ENCODE results near the gene SPDYE2. TPM values are rescaled to one million over a fixed set of nuclear protein-coding genes. Genes with fewer than 3 reads are reported as not detected.
"Not testable (repeated sequence)": the region's sequence is repeated elsewhere in the genome, so short reads cannot be mapped to it uniquely, and the experiment has no call there.

The SPDYE2 gene
- polyA plus RNA-seq, 1 experiment = not detected

- DNase-seq (ENCODE audit: low read depth) = peak; percentile 11
- H3K36me3 ChIP-seq (ENCODE audit: control insufficient read depth, insufficient read depth, low read length); H3K4me3 ChIP-seq (ENCODE audit: low read depth, low read length); POLR2A ChIA-PET; H3K27me3 ChIP-seq (ENCODE audit: control insufficient read depth, insufficient read depth, low read length); CTCF ChIA-PET: not testable (repeated sequence)
Observed at GRCh38 chr7:102520797-102521196, 30.2 kb upstream of the SPDYE2 start.

DNA sequence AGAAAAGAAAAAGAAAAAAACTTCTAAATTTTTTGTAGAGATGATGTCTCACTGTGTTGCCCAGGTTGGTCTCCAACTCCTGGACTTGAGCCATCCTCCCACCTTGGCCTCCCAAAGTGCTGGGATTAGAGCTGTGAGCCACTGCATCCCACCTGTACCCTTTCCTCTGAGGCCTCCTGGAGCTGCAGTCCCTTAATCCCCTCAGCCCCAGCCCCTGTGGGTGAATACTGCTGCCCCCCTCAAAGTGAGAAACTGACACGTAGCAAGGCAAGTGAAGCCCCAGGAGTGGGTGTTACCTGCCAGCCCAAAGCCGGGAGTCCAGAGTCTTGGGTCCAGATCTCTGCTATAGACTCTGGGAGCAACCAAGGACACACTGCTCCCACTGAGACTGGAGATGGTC, 26.2 kb upstream of the SPDYE2 start:
- CTCF ChIA-PET; POLR2A ChIA-PET; H3K36me3 ChIP-seq (ENCODE audit: control insufficient read depth, insufficient read depth, low read length); H3K27me3 ChIP-seq (ENCODE audit: control insufficient read depth, insufficient read depth, low read length); H3K4me3 ChIP-seq (ENCODE audit: low read depth, low read length); DNase-seq (ENCODE audit: low read depth): not testable (repeated sequence)

- POLR2A ChIA-PET; H3K36me3 ChIP-seq (ENCODE audit: control insufficient read depth, insufficient read depth, low read length); H3K4me3 ChIP-seq (ENCODE audit: low read depth, low read length); CTCF ChIA-PET; H3K27me3 ChIP-seq (ENCODE audit: control insufficient read depth, insufficient read depth, low read length); DNase-seq (ENCODE audit: low read depth): not testable (repeated sequence)
Observed at GRCh38 chr7:102527182-102527581, 23.8 kb upstream of the SPDYE2 start.

GRCh38 chr7:102527822-102528793, 22.9 kb upstream of the SPDYE2 start:
- POLR2A ChIA-PET; H3K4me3 ChIP-seq (ENCODE audit: low read depth, low read length); DNase-seq (ENCODE audit: low read depth): not testable (repeated sequence)

GRCh38 chr7:102531583-102531982, 19.4 kb upstream of the SPDYE2 start:
- CTCF ChIA-PET; DNase-seq (ENCODE audit: low read depth): not testable (repeated sequence)

More at GRCh38 chr7:102527822-102528793, 22.9 kb upstream of the SPDYE2 start:
- CTCF ChIA-PET; H3K36me3 ChIP-seq (ENCODE audit: control insufficient read depth, insufficient read depth, low read length); H3K27me3 ChIP-seq (ENCODE audit: control insufficient read depth, insufficient read depth, low read length): not testable (repeated sequence)

GRCh38 chr7:102532127-102532526, 18.9 kb upstream of the SPDYE2 start:
- POLR2A ChIA-PET; H3K36me3 ChIP-seq (ENCODE audit: control insufficient read depth, insufficient read depth, low read length); CTCF ChIA-PET; H3K4me3 ChIP-seq (ENCODE audit: low read depth, low read length); H3K27me3 ChIP-seq (ENCODE audit: control insufficient read depth, insufficient read depth, low read length); DNase-seq (ENCODE audit: low read depth): not testable (repeated sequence)

More at GRCh38 chr7:102531583-102531982, 19.4 kb upstream of the SPDYE2 start:
- H3K27me3 ChIP-seq (ENCODE audit: control insufficient read depth, insufficient read depth, low read length); H3K4me3 ChIP-seq (ENCODE audit: low read depth, low read length); POLR2A ChIA-PET; H3K36me3 ChIP-seq (ENCODE audit: control insufficient read depth, insufficient read depth, low read length): not testable (repeated sequence)

- H3K27me3 ChIP-seq (ENCODE audit: control insufficient read depth, insufficient read depth, low read length); H3K36me3 ChIP-seq (ENCODE audit: control insufficient read depth, insufficient read depth, low read length); POLR2A ChIA-PET; H3K4me3 ChIP-seq (ENCODE audit: low read depth, low read length); CTCF ChIA-PET; DNase-seq (ENCODE audit: low read depth): not testable (repeated sequence)
Observed at GRCh38 chr7:102535062-102535615, 15.9 kb upstream of the SPDYE2 start.

- CTCF ChIA-PET; POLR2A ChIA-PET; DNase-seq (ENCODE audit: low read depth); H3K4me3 ChIP-seq (ENCODE audit: low read depth, low read length); H3K27me3 ChIP-seq (ENCODE audit: control insufficient read depth, insufficient read depth, low read length); H3K36me3 ChIP-seq (ENCODE audit: control insufficient read depth, insufficient read depth, low read length): not testable (repeated sequence)
Observed at GRCh38 chr7:102540604-102541003, 10.4 kb upstream of the SPDYE2 start.

- CTCF ChIA-PET; H3K4me3 ChIP-seq (ENCODE audit: low read depth, low read length); H3K27me3 ChIP-seq (ENCODE audit: control insufficient read depth, insufficient read depth, low read length); DNase-seq (ENCODE audit: low read depth); POLR2A ChIA-PET; H3K36me3 ChIP-seq (ENCODE audit: control insufficient read depth, insufficient read depth, low read length): not testable (repeated sequence)
Observed at GRCh38 chr7:102542083-102542482, 8.9 kb upstream of the SPDYE2 start.

- DNase-seq (ENCODE audit: low read depth); CTCF ChIA-PET; POLR2A ChIA-PET; H3K36me3 ChIP-seq (ENCODE audit: control insufficient read depth, insufficient read depth, low read length); H3K4me3 ChIP-seq (ENCODE audit: low read depth, low read length); H3K27me3 ChIP-seq (ENCODE audit: control insufficient read depth, insufficient read depth, low read length): not testable (repeated sequence)
Observed at GRCh38 chr7:102542771-102543170, 8.3 kb upstream of the SPDYE2 start.

DNA sequence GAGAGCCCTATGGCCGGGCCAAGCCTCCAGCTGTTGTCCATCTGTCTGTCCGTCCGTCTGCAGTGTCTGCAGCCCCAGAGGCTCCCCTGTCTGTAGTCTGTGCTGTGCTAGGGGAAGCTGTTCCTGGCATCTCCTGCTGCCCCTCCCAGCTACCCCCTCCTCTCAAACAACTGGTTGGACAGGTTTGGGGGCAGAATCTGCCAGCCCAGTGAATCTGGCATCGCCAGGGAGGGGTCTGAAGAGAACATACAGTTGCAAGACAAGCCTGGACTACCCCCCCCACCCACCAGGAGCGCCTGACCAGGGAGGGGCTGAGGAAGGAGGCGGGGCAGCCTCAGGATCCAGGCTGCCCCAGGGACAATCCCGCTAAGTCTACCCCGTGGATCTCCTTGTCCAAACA, 7.4 kb upstream of the SPDYE2 start, which contains the start of gene UPK3BL2:
Gene UPK3BL2 (minus strand): TSS at position 101 of the 400 bp plus-strand sequence. CDS start 60 bp downstream, at position 41.
- DNase-seq (ENCODE audit: low read depth); CTCF ChIA-PET; H3K4me3 ChIP-seq (ENCODE audit: low read depth, low read length); POLR2A ChIA-PET; H3K27me3 ChIP-seq (ENCODE audit: control insufficient read depth, insufficient read depth, low read length); H3K36me3 ChIP-seq (ENCODE audit: control insufficient read depth, insufficient read depth, low read length): not testable (repeated sequence)

GRCh38 chr7:102544372-102544771, 6.7 kb upstream of the SPDYE2 start:
- H3K4me3 ChIP-seq (ENCODE audit: low read depth, low read length); CTCF ChIA-PET; DNase-seq (ENCODE audit: low read depth); POLR2A ChIA-PET; H3K36me3 ChIP-seq (ENCODE audit: control insufficient read depth, insufficient read depth, low read length); H3K27me3 ChIP-seq (ENCODE audit: control insufficient read depth, insufficient read depth, low read length): not testable (repeated sequence)

DNA sequence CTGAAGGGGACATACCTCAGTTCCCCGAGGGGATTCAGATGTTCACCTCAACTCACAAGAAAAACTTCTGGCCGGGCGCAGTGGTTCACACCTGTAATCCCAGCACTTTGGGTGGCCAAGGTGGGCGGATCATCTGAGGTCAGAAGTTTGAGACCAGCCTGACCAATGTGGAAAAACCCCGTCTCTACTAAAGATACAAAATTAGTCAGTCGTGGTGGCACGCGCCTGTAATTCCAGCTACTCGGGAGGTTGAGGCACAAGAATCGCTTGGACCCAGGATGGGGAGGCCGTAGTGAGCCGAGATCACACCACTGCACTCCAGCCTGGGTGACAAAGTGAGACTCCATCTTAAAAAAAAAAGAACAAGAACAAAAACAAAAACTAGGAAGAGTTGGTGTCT, 5.7 kb upstream of the SPDYE2 start:
- H3K27me3 ChIP-seq (ENCODE audit: control insufficient read depth, insufficient read depth, low read length); CTCF ChIA-PET; POLR2A ChIA-PET; DNase-seq (ENCODE audit: low read depth); H3K36me3 ChIP-seq (ENCODE audit: control insufficient read depth, insufficient read depth, low read length); H3K4me3 ChIP-seq (ENCODE audit: low read depth, low read length): not testable (repeated sequence)
